ENCODE data around the gene NMNAT3. TPM values are rescaled to one million over a fixed set of nuclear protein-coding genes. Genes with fewer than 3 reads are reported as not detected.

Gene NMNAT3
- total RNA-seq, 1 experiment from 2014 or later, result 4.6 TPM

GRCh38 chr3:139528281-139528680, 149.5 kb downstream of the NMNAT3 start:
- Mint-ChIP-seq H3K4me1 (peaks cover 48% of the 10 kb centered on the region), H3K4me3 (no peak overlapping the region), H3K27ac (no peak overlapping the region), H3K9me3 (no peaks in the 10 kb centered on the region), H3K27me3 (ENCODE audit: low read depth) (peaks cover 21% of the 10 kb centered on the region), H3K36me3 (peaks cover 4% of the 10 kb centered on the region)
- CTCF ChIA-PET, result no interaction called here
- DNase-seq (ENCODE audit: low spot score) (no peak), ATAC-seq (no peak)
- TF ChIP-seq GABPB1 (CRISPR knock-in tag; IDR thresholded peaks at IDR 0.05) (no peak), EMX1 (CRISPR knock-in tag; IDR thresholded peaks at IDR 0.05) (no peak), CDX4 (CRISPR knock-in tag; IDR thresholded peaks at IDR 0.05; ENCODE audit: borderline replicate concordance) (no peak)
- POLR2A ChIA-PET, result no interaction called here

GRCh38 chr3:139527265-139527664, 150.5 kb downstream of the NMNAT3 start:
- no peak overlapping the region for H3K4me3 Mint-ChIP-seq
- ATAC-seq (no peak), DNase-seq (ENCODE audit: low spot score) (no peak)
- H3K4me1 Mint-ChIP-seq, result peaks cover 44% of the 10 kb centered on the region
- no peaks in the 10 kb centered on the region for H3K9me3 Mint-ChIP-seq
- no peak for TF ChIP-seq FOXP4 (CRISPR knock-in tag; IDR thresholded peaks at IDR 0.05)
- TF ChIP-seq TCF7 (CRISPR knock-in tag; IDR thresholded peaks at IDR 0.05; ENCODE audit: low read depth), result no peak
- TF ChIP-seq ZNF232 (CRISPR knock-in tag; IDR thresholded peaks at IDR 0.05), result no peak
- no peak for TF ChIP-seq EMX1 (CRISPR knock-in tag; IDR thresholded peaks at IDR 0.05)
- TF ChIP-seq ZNF263 (CRISPR knock-in tag; IDR thresholded peaks at IDR 0.05; ENCODE audit: low read depth), result no peak
- TF ChIP-seq E2F5 (CRISPR knock-in tag; IDR thresholded peaks at IDR 0.05), result no peak
- no peak for TF ChIP-seq NFYB (CRISPR knock-in tag; conservative IDR thresholded peaks at IDR 0.05; ENCODE audit: low read depth)
- TF ChIP-seq ATF1 (CRISPR knock-in tag; IDR thresholded peaks at IDR 0.05), result no peak
- no peak for TF ChIP-seq SOX15 (CRISPR knock-in tag; IDR thresholded peaks at IDR 0.05)
- no peak for TF ChIP-seq NR2C2 (CRISPR knock-in tag; IDR thresholded peaks at IDR 0.05)
- no peak for TF ChIP-seq AFF4 (CRISPR knock-in tag; IDR thresholded peaks at IDR 0.05; ENCODE audit: borderline replicate concordance)
- TF ChIP-seq ATF2 (CRISPR knock-in tag; IDR thresholded peaks at IDR 0.05; ENCODE audit: borderline replicate concordance, low read depth), result no peak
- no peak for TF ChIP-seq STAT6 (CRISPR knock-in tag; conservative IDR thresholded peaks at IDR 0.05; ENCODE audit: low read depth)
- TF ChIP-seq PREB (CRISPR knock-in tag; IDR thresholded peaks at IDR 0.05; ENCODE audit: borderline replicate concordance), result no peak
- TF ChIP-seq CBFB (CRISPR knock-in tag; IDR thresholded peaks at IDR 0.05; ENCODE audit: low read depth), result no peak
- no peak for TF ChIP-seq ZNF512 (CRISPR knock-in tag; IDR thresholded peaks at IDR 0.05; ENCODE audit: borderline replicate concordance)
- no peak for TF ChIP-seq GTF2I (CRISPR knock-in tag; conservative IDR thresholded peaks at IDR 0.05)
- no peak overlapping the region for H3K27ac Mint-ChIP-seq
- ChIA-PET POLR2A (interaction anchor here (0.7 kb wide), 1 partner anchor 1202 kb away, joined by 3 read pairs; no protein-coding TSS in a partner anchor), CTCF (interaction anchor here (1.0 kb wide), 1 partner anchor 95 kb away, joined by 3 read pairs; no protein-coding TSS in a partner anchor)
- H3K36me3 Mint-ChIP-seq, result peaks cover 8% of the 10 kb centered on the region
- peaks cover 24% of the 10 kb centered on the region for H3K27me3 Mint-ChIP-seq (ENCODE audit: low read depth)

Measured in WTC11 (cell line).